ENCODE data around the gene TBC1D14. TPM values are rescaled to one million over a fixed set of nuclear protein-coding genes. Genes with fewer than 3 reads are reported as not detected.

The TBC1D14 gene
- total RNA-seq, 1 donor from 2014 or later: 34.9 TPM

DNA sequence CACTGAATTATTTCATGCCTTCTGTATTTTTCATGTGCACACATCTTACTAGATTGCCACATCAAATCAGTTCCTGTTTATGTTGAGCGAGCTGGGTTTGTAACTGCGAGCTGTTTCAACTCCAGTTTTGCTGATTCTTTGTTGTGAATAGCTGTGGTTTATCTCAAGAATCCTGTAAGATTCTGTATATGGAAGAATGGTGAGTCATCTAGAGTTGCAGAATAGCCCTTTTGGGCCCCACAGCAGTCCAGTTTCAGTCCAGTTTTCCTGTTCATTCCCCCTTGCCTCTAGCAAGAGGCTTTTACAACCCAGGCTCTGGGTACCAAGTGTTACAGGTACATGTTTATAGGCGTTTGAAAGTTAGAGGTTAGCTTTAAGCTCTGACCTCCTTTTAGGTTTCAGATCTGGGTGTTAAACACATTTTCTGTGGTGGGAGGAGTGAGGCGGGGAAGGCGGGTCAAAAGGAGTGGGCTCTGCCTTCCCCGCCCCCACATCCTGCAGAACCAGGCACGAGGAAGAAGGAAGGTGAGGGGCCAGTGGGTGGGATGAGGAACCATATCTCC, 32.7 kb downstream of the TBC1D14 start:
- H3K9me3 Mint-ChIP-seq: no peaks in the 10 kb centered on the region
- no peaks in the 10 kb centered on the region for H3K27me3 Mint-ChIP-seq (ENCODE audit: low read depth)
- peak overlapping the region; percentile 64 for H3K27ac Mint-ChIP-seq
- H3K36me3 Mint-ChIP-seq (ENCODE audit: low read depth): peaks cover 6% of the 10 kb centered on the region
- H3K4me1 Mint-ChIP-seq (ENCODE audit: low read depth): peaks cover 33% of the 10 kb centered on the region
- intact Hi-C loops (cut with micrococcal nuclease): loop anchor here (1.0 to 5.0 kb wide), 2 partner anchors 15 to 35 kb away; partner anchors contain the start of gene TBC1D14
- H3K4me3 Mint-ChIP-seq (ENCODE audit: low read depth): peak overlapping the region; percentile 45
- DNase-seq (ENCODE audit: low spot score): no peak

DNA sequence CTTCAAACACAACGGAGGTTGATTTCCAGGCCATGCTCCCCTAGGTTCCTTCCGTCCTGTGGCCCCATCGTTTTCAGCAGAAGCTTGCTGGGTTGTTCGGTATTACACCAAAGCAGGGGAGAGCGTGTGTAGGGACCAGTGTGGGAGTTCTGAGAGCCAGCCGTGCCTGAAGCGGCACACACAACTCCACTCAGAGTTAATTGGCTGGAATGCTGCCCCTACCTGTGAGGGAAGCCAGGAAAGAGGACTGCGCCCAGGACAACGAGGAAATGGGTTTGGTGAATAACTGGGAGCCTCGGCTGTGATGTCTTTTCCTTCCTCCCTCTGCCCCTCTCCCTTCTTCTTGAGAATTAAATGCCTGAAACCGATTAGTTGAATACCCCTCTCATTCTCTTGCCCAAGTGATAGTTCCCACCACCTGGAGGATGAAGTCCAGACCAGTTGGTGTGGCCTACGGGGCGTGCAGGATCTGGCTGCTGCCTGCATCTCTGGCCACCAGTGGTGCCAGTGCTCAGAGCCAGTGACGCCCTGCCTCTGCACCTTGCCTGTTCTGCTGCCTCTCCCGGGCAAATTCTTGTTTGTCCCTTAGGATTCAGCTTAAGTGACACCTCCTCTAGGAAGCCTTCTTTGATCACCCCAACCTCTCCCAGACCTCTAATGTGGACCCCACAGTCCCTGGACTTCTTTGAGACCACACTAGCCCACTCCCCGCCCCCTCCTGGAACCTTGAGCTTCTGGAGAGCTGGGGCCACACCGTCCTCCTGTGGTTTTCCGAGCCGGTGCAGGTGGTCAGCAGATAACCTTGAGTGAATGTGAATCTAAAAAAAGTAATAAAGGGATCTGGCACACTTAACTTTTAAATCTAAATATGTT, 33.6 kb downstream of the TBC1D14 start:
- no peaks in the 10 kb centered on the region for H3K9me3 Mint-ChIP-seq
- peaks cover 33% of the 10 kb centered on the region for H3K4me1 Mint-ChIP-seq (ENCODE audit: low read depth)
- H3K4me3 Mint-ChIP-seq (ENCODE audit: low read depth): no peak overlapping the region
- H3K27me3 Mint-ChIP-seq (ENCODE audit: low read depth): no peaks in the 10 kb centered on the region
- no peak overlapping the region for H3K27ac Mint-ChIP-seq
- intact Hi-C loops (cut with micrococcal nuclease): loop anchor here (5.0 kb wide), 1 partner anchor 36 kb away; the partner anchor contains the start of gene TBC1D14
- H3K36me3 Mint-ChIP-seq (ENCODE audit: low read depth): peaks cover 2% of the 10 kb centered on the region
- DNase-seq (ENCODE audit: low spot score): no peak

DNA sequence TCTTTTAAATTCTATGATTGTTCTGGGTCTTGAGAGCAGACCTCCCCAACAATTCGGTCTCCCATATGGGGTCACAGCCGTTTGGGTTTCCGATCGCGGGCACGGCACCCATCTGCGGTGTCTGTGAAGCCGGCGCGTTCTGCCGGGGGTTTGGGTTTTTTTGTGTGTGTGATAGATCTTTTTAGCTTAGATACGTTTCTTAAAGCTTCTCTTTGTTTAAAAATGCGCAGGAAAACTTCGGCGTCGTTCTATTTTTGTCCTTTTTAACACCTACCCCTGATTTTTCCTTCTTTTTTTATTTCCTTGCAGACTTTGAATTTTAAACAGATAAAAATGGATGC, 34.2 kb downstream of the TBC1D14 start:
- DNase-seq (ENCODE audit: low spot score): no peak
- Mint-ChIP-seq H3K27me3 (ENCODE audit: low read depth) (no peaks in the 10 kb centered on the region), H3K4me3 (ENCODE audit: low read depth) (no peak overlapping the region), H3K36me3 (ENCODE audit: low read depth) (peaks cover 2% of the 10 kb centered on the region), H3K4me1 (ENCODE audit: low read depth) (peaks cover 33% of the 10 kb centered on the region), H3K27ac (no peak overlapping the region), H3K9me3 (no peaks in the 10 kb centered on the region)
- intact Hi-C loops (cut with micrococcal nuclease): loop anchor here (5.0 kb wide), 1 partner anchor 37 kb away; the partner anchor contains the start of gene TBC1D14

DNA sequence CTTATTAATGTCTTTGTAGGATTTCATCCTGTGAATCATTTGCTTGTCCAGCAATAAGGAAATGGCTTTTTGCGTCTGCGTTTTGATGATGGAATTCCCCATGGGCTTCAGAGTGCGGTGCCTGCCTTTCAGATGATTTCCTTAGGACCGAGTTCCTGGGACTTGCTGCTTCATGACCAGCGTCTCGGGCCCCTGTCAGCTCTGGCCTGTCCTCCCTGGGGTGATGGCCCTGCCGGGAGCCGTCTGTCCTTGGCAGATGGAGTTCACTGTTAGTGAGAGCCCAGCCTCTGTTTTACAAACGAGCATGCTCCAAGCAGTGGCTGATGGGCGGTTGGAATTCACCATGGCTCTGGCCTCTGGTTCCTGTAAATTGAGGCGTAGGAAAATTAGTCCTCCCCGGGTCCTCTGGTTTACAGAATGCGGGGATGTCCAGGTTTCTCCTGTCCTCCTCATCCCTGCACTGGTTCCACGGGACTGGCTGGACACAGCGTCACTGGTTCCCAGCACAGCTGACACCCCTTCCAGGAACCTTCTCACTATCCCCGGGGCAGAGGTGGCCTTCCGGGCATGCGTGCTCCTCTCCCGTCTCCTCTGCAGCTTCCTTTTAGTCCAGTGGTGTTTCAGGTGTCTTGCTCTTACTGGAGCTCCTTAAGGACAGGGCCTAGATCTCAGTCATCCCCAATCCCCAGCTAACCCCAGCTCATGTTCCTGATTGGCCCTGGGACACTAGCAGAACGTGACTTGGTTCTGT, 34.9 kb downstream of the TBC1D14 start:
- intact Hi-C loops (cut with micrococcal nuclease): loop anchor here (5.0 kb wide), 1 partner anchor 37 kb away; the partner anchor contains the start of gene TBC1D14
- DNase-seq (ENCODE audit: low spot score): no peak
- Mint-ChIP-seq H3K4me3 (ENCODE audit: low read depth) (no peak overlapping the region), H3K27ac (no peak overlapping the region), H3K4me1 (ENCODE audit: low read depth) (peaks cover 33% of the 10 kb centered on the region), H3K27me3 (ENCODE audit: low read depth) (no peaks in the 10 kb centered on the region), H3K9me3 (no peaks in the 10 kb centered on the region), H3K36me3 (ENCODE audit: low read depth) (no peaks in the 10 kb centered on the region)

DNA sequence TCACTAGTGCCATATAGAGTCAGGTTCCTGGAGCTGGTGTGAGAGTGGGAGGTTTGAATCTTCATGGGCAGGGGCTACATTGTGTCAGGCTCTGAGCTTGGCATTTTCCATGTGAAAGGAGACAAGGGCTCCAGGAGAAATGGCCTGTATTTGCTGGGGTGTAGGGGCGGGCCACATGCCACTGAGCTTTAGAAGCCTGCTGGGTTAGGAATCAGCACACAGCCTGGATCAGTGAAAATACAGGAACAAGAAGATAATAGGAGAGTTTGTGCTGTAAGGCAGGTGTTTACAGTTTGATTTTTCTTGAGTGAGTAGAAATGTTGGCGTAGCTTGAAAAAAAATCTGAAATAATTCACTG, 35.4 kb downstream of the TBC1D14 start:
- peaks cover 32% of the 10 kb centered on the region for H3K4me1 Mint-ChIP-seq (ENCODE audit: low read depth)

DNA sequence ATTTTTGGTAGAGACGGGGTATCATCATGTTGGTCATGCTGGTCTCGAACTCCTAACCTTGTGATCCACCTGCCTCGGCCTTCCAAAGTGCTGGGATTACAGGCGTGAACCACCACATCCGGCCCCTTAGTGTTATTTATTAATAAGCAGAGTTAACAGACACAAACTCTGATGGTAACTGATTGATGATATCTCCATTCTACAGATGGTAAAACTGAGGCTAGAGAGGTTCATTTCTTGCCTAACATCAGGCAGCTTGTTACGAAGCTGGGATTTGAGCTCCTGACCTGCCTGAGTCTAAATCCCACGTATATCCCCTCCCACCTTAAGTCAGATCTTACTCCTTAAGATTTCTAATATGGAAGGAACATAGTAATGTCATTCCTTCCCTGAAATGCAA, 36.9 kb downstream of the TBC1D14 start:
- intact Hi-C loops (cut with micrococcal nuclease): no loop called here
- Mint-ChIP-seq H3K4me1 (ENCODE audit: low read depth) (peaks cover 21% of the 10 kb centered on the region), H3K9me3 (no peaks in the 10 kb centered on the region), H3K27me3 (ENCODE audit: low read depth) (no peaks in the 10 kb centered on the region), H3K4me3 (ENCODE audit: low read depth) (no peak overlapping the region), H3K36me3 (ENCODE audit: low read depth) (no peaks in the 10 kb centered on the region), H3K27ac (no peak overlapping the region)
- no peak for DNase-seq (ENCODE audit: low spot score)

More for the DNA sequence above, 35.4 kb downstream of the TBC1D14 start:
- no peaks in the 10 kb centered on the region for H3K27me3 Mint-ChIP-seq (ENCODE audit: low read depth)
- H3K27ac Mint-ChIP-seq: no peak overlapping the region
- no peak for DNase-seq (ENCODE audit: low spot score)
- H3K36me3 Mint-ChIP-seq (ENCODE audit: low read depth): no peaks in the 10 kb centered on the region
- no peaks in the 10 kb centered on the region for H3K9me3 Mint-ChIP-seq
- intact Hi-C loops (cut with micrococcal nuclease): no loop called here
- no peak overlapping the region for H3K4me3 Mint-ChIP-seq (ENCODE audit: low read depth)

DNA sequence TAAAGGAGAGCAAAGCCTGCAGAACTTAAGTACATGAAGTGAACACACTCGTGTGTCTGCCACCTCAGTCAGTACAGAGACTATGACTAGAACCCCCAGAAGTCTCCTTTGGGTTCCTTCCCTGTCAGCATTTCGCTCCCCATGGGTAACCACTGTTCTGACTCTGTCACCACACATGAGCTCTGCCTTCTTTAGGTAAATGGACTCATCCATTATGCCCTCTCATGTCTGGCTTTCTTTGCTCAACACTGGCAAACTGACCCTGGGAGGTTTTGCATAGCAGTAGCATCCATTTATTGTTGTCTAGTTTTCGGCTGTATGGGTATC, 38.5 kb downstream of the TBC1D14 start:
- Mint-ChIP-seq H3K4me3 (ENCODE audit: low read depth) (no peak overlapping the region), H3K36me3 (ENCODE audit: low read depth) (no peaks in the 10 kb centered on the region), H3K9me3 (no peaks in the 10 kb centered on the region), H3K4me1 (ENCODE audit: low read depth) (peaks cover 10% of the 10 kb centered on the region), H3K27me3 (ENCODE audit: low read depth) (no peaks in the 10 kb centered on the region), H3K27ac (no peak overlapping the region)
- intact Hi-C loops (cut with micrococcal nuclease): no loop called here
- DNase-seq (ENCODE audit: low spot score): no peak

DNA sequence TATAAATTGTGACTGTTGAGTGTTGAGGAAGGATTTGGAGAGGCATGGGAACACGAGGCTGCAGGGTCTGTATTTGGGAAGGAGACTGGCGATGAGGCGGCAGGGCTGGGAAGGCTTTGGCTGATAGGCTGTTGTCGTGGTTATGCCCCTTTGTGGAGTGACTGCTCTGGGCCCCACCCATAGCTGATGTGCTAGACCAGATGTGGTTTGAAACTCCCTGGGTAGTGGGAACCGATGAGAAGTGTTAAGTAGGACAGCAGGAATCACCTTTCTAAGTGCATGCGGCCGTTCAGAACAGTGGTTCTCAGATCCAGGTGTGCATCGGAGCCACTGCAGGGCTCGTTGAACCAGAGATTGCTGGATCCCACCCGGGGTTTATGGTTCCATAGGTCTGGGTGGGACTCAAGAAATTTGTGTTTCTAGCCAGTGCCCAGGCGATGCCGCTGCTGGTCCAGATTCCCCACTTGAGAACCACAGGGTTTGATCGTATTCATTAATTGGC, 42.3 kb downstream of the TBC1D14 start:
- H3K9me3 Mint-ChIP-seq: no peaks in the 10 kb centered on the region
- H3K4me3 Mint-ChIP-seq (ENCODE audit: low read depth): no peak overlapping the region

DNA sequence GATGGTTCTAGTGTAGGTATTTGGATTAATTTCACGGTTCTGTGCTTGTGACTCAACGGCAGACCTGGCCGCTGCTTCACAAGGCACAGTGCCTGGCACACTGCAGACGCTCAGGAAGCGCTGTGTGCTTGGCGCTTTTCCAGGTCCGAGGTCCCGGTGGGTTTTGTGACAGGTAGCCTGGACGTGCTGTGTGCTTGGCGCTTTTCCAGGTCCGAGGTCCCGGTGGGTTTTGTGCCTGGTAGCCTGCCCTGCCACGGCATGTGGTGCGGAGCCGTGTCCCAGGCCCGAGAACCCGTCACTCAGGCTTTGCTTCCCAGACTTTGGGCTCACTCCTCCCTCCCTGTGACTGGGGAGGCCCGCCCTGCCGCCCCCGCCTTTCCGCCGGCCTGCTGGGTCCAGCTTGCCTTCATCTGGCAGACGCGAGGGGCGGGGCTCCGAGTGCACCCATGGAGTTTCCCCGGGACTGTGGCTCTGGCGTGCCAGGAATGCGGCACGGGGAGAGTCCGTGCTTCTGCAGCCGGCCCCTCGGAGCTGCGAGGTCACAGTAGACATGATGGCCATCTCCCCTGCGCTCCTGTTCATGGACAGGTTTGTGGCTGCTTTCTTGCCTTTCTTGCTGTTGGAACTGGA, 44.2 kb downstream of the TBC1D14 start:
- no peaks in the 10 kb centered on the region for H3K9me3 Mint-ChIP-seq
- no peaks in the 10 kb centered on the region for H3K27me3 Mint-ChIP-seq (ENCODE audit: low read depth)
- peaks cover 7% of the 10 kb centered on the region for H3K4me1 Mint-ChIP-seq (ENCODE audit: low read depth)
- no peak overlapping the region for H3K27ac Mint-ChIP-seq
- no peak for DNase-seq (ENCODE audit: low spot score)
- intact Hi-C loops (cut with micrococcal nuclease): no loop called here
- H3K4me3 Mint-ChIP-seq (ENCODE audit: low read depth): no peak overlapping the region
- no peaks in the 10 kb centered on the region for H3K36me3 Mint-ChIP-seq (ENCODE audit: low read depth)

More for the DNA sequence above, 42.3 kb downstream of the TBC1D14 start:
- no peak for DNase-seq (ENCODE audit: low spot score)
- Mint-ChIP-seq H3K4me1 (ENCODE audit: low read depth) (peaks cover 7% of the 10 kb centered on the region), H3K27ac (no peak overlapping the region), H3K27me3 (ENCODE audit: low read depth) (no peaks in the 10 kb centered on the region), H3K36me3 (ENCODE audit: low read depth) (no peaks in the 10 kb centered on the region)
- intact Hi-C loops (cut with micrococcal nuclease): no loop called here

DNA sequence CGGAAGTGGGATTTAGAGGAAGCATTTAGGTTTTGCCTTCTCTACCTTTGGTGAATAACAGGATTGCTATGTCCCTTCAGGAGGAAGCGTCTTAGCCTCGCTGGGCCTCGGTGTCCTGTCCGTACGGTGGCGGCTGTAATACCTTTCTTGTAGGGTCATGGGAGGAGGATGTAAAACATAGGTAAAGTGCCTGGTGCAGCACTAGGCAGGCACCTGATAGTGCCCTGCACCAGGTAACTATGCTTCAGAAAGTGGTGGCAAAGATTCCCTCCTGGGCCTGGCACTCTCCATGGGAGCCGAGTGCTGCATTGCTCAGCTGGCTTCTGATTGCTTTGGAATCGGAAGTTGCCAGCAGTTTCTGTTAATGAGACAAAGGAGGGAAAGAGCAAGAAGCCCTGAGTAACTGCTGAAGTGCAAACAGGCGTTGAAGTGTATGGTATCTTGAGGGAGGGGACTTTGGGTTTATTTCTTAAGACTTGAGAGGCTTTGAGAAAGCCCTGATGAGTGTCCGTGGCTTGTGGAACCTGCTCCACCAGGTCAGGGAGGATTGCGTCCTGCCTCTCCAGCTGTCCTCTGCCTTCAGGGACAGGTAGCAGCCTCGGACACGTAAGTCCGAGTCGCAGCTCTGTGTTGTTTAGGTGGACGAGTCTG, 45.8 kb downstream of the TBC1D14 start:
- Mint-ChIP-seq H3K36me3 (ENCODE audit: low read depth) (no peaks in the 10 kb centered on the region), H3K4me1 (ENCODE audit: low read depth) (peaks cover 7% of the 10 kb centered on the region), H3K9me3 (no peaks in the 10 kb centered on the region), H3K4me3 (ENCODE audit: low read depth) (no peak overlapping the region), H3K27me3 (ENCODE audit: low read depth) (no peaks in the 10 kb centered on the region), H3K27ac (no peak overlapping the region)
- intact Hi-C loops (cut with micrococcal nuclease): no loop called here
- no peak for DNase-seq (ENCODE audit: low spot score)

DNA sequence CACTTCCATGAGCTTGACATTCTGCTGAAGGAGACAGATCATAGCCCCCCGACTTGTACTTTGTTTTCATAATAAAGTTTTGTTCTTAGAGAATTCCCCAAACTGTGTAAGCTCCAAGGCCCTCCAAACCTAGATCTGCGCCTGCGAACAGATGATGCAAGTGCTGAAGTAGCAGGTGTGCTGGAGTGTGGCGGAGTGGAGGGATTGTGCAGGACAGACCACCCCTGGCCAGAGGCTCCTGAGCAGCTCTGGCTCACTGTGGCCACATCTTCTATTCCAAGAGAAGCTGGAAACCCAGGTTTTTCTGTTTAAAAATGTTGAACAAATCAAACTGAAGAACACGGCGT, 46.4 kb downstream of the TBC1D14 start:
- Mint-ChIP-seq H3K27ac (no peak overlapping the region), H3K27me3 (ENCODE audit: low read depth) (no peaks in the 10 kb centered on the region), H3K36me3 (ENCODE audit: low read depth) (no peaks in the 10 kb centered on the region), H3K4me1 (ENCODE audit: low read depth) (peaks cover 7% of the 10 kb centered on the region), H3K9me3 (no peaks in the 10 kb centered on the region), H3K4me3 (ENCODE audit: low read depth) (no peak overlapping the region)
- intact Hi-C loops (cut with micrococcal nuclease): no loop called here
- no peak for DNase-seq (ENCODE audit: low spot score)

DNA sequence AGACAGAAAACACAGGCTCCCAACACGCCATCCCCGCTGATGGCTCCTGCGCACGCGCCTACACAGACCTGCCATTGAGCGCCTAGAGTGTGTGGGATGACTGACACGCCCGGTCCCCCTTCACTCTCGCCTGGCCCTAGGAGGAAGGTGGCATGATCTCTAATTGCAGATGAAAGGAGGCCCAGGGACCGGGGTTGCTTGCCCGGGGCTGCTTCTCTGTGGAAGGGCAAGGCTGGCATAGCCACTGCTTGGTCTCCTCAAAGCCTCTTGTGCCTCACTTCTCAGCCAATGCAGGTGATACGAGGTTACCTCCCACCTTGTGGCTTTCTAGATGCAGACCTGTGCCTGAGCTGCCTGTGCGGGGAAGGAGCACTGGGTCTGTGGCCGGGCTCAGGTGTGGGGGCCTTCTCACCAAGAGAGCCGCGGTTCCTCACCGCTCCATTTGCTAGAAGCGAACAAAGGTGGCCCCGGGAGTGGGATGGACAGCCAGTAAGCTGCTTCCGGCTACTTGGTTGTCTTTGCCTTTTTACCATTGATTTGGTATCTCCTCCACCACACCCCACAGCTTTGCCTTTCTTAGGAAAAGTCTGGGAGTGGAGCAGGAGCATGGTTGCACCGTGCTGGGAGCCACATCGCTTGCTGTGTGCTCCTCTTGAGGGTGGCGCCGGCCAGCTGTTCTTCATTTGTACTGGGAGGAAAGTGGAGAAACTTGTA, 47.0 kb downstream of the TBC1D14 start:
- no peak overlapping the region for H3K4me3 Mint-ChIP-seq (ENCODE audit: low read depth)
- DNase-seq (ENCODE audit: low spot score): no peak
- H3K36me3 Mint-ChIP-seq (ENCODE audit: low read depth): no peaks in the 10 kb centered on the region
- no peaks in the 10 kb centered on the region for H3K27me3 Mint-ChIP-seq (ENCODE audit: low read depth)
- H3K9me3 Mint-ChIP-seq: no peaks in the 10 kb centered on the region
- H3K4me1 Mint-ChIP-seq (ENCODE audit: low read depth): peaks cover 5% of the 10 kb centered on the region
- intact Hi-C loops (cut with micrococcal nuclease): no loop called here
- H3K27ac Mint-ChIP-seq: no peak overlapping the region
